D721Med (cell line): Measurements from ENCODE around the gene TBXAS1.

ENCODE experiments used
- DNase-seq: peaks from one replicate; pipeline ENCODE4 v3.0.0; 2011; ENCODE audit warnings: low spot score; ENCODE audit not compliant: insufficient read length
- FAIRE-seq: peaks from 2 replicates; lab custom pipeline; 2011; peaks lifted over from hg19 to GRCh38; lab: Jason Lieb, UNC
- TF ChIP-seq, protein P1 (sequence below): IDR thresholded peaks from 2 replicates; pipeline ENCODE4 v1.5.1; 2012; ENCODE audit warnings: mild to moderate bottlenecking, control low read depth; ENCODE audit not compliant: insufficient read depth; ENCODE audit errors: missing control alignments

TBXAS1 gene

DNA sequence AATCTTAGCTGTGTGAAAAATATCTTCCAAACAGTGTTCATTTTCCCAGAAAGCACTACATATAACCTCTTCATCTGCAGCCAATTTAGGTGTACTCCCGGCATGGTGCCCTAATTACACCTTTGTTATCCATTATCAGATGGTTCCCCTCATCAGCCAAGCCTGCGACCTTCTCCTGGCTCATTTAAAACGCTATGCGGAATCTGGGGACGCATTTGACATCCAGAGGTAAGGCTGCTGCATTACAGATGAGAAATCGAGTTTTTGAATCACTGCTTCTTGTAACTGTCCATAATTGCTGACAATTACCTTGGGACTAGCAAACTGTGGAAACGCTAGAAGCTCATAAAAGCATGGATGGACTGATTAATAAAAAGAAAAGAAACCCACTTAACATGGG, 124.2 kb downstream of the TBXAS1 start:
- TF ChIP-seq, protein P1, sequence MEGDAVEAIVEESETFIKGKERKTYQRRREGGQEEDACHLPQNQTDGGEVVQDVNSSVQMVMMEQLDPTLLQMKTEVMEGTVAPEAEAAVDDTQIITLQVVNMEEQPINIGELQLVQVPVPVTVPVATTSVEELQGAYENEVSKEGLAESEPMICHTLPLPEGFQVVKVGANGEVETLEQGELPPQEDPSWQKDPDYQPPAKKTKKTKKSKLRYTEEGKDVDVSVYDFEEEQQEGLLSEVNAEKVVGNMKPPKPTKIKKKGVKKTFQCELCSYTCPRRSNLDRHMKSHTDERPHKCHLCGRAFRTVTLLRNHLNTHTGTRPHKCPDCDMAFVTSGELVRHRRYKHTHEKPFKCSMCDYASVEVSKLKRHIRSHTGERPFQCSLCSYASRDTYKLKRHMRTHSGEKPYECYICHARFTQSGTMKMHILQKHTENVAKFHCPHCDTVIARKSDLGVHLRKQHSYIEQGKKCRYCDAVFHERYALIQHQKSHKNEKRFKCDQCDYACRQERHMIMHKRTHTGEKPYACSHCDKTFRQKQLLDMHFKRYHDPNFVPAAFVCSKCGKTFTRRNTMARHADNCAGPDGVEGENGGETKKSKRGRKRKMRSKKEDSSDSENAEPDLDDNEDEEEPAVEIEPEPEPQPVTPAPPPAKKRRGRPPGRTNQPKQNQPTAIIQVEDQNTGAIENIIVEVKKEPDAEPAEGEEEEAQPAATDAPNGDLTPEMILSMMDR: no peak
- FAIRE-seq (no peak), DNase-seq (no peak)

DNA sequence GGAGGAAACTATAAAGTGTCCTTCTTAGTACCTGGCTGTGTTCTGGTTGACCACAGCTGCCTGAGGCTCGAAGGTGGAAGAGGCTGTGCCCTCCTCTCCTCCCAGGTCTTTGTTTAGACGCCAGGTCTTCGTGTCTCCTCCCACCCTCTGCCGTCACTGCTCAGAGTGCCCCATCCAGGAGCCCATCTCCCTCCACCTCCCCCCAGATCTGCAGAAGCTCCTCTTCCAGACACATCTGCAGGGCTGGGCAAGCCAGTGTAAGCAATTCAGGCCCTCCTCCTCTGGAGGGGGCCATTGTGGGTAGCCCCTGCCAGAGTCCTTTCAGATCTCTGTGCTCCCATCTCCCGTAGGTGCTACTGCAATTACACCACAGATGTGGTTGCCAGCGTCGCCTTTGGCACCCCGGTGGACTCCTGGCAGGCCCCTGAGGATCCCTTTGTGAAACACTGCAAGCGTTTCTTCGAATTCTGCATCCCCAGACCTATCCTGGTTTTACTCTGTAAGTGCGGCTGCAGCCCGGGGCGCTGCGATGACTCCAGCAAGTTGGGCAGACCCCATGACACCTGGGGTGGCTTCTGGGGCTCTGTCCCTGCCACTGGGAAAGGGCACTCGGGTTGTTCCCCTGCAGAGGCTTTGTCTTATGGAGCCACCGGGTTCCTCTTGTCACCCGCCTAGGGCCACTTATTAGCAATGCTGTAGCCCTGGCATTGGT, 126.2 kb downstream of the TBXAS1 start:
- TF ChIP-seq, protein P1: no peak
- FAIRE-seq: no peak

DNA sequence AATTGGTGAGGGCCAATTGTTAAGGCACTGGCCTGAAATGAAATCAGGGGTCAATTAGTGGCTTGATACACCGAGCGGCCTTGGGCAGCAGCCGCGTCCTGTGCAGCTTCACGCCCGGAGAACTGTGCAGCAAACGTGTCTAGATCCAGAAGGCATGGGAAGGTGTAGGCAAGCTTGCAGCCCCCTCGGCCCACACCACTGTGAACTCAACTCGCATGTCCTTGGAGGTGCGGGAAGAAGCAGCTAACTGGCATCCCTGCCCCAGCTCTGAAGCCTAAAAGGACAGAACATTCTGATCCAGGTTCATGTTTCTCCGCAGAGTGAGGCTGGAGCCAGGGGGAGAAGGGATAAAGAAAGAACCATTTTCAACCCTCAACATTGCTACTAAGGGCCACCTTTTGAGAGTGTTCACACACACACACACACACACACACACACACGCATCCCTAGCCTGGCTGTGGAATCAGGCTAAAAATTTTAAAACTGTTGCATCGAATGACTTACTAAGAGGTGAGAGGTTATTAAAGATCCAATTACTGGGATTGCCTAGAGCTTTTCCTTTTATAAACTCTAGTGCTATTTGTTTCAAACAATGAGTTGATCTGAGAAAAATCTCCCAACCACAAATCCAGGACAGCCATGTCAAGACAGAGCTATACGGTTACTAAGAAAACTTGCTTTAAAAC, 129.7 kb downstream of the TBXAS1 start:
- FAIRE-seq: no peak
- TF ChIP-seq, protein P1: no peak
- DNase-seq: no peak

More for the DNA sequence above, 126.2 kb downstream of the TBXAS1 start:
- no peak for DNase-seq

DNA sequence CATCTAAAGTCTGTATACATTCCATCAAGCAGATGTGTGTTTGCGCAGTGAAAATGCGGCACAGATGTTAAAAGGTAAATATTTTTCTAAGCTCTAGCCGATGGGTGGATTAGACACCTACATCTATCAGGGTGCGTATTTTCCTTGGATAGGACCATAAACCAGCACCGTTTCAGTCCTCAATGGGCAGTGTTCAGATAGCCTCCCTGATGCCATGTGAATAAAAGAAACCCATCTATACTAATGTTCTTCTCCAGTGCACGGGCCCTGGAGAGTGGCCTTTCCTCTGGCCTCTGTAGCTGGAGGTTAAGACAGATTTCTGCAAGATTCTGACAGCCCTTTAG, 130.2 kb downstream of the TBXAS1 start:
- no peak for FAIRE-seq
- TF ChIP-seq, protein P1: no peak

DNA sequence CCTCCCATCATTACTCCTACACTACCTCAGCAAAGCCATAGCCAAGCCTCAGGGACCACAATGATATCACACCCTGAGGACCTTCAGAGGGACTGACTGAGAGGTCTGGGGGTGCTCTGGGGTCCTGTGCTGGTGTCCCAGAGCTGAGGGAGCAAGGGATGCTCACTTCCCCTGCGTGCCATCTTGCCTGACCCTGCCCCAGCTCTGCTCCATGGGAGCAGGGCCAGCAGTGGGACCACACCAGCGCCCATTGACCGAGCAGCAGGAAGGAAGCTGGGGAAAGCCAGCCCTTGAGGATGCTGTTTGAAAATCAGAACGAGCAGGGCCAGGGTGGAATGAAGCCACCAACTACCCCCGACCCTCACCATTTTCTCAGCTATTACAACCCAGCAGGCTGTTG, 130.7 kb downstream of the TBXAS1 start:
- TF ChIP-seq, protein P1: no peak
- no peak for FAIRE-seq
- no peak for DNase-seq

More for the DNA sequence above, 130.2 kb downstream of the TBXAS1 start:
- no peak for DNase-seq

DNA sequence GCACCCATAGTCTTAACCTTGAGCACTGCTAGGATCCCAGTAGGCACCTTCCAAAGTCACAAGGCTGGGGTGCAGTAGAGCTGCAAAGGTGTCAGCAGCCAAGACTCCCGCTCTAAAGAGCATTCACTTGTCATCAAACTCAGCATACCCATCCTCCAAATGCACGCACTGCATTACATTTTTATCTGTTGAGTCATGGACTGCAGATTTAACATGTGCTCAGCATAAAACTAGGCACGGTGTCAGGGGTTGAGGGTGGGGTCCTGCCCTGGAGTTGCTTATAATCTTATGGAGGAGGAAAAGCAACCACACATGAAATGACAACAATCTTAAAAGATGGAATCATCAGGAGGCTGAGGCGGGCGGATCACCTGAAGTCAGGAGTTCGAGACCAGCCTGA, 131.1 kb downstream of the TBXAS1 start:
- no peak for FAIRE-seq
- no peak for DNase-seq
- TF ChIP-seq, protein P1: no peak
